ENCODE data around the gene EIF4E1B.

EIF4E1B gene

GRCh38 chr5:176642675-176643490 lies 12.4 kb downstream of the EIF4E1B start:
- H3K4me3 ChIP-seq (ENCODE audit: low read length), result no peak overlapping the region
- no peak for DNase-seq (ENCODE audit: low read depth, low spot score)

GRCh38 chr5:176643491-176644219 lies 13.2 kb downstream of the EIF4E1B start:
- DNase-seq (ENCODE audit: low read depth, low spot score), result no peak
- no peak overlapping the region for H3K4me3 ChIP-seq (ENCODE audit: low read length)

DNA sequence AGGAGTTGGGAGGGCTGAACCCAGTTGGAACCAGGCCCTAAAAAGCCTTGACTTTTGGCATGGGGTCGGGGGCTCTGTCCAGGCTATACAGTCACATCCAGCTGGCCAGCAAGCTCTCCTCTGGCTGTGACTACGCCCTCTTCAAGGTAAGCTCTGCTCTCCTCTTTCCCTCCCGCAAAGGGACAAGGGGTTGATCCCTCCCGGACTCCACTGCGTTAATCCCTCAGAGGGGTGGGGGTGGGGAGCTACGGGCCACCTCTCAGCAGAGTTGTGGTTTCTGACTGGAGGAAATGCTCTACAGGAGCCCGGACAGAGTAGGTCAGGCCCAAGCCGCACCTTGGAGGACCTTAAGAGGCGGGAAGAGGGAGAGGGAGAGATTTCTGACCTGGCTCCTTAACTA lies 13.8 kb downstream of the EIF4E1B start:
- DNase-seq (ENCODE audit: low read depth, low spot score), result no peak
- no peak overlapping the region for H3K4me3 ChIP-seq (ENCODE audit: low read length)

DNA sequence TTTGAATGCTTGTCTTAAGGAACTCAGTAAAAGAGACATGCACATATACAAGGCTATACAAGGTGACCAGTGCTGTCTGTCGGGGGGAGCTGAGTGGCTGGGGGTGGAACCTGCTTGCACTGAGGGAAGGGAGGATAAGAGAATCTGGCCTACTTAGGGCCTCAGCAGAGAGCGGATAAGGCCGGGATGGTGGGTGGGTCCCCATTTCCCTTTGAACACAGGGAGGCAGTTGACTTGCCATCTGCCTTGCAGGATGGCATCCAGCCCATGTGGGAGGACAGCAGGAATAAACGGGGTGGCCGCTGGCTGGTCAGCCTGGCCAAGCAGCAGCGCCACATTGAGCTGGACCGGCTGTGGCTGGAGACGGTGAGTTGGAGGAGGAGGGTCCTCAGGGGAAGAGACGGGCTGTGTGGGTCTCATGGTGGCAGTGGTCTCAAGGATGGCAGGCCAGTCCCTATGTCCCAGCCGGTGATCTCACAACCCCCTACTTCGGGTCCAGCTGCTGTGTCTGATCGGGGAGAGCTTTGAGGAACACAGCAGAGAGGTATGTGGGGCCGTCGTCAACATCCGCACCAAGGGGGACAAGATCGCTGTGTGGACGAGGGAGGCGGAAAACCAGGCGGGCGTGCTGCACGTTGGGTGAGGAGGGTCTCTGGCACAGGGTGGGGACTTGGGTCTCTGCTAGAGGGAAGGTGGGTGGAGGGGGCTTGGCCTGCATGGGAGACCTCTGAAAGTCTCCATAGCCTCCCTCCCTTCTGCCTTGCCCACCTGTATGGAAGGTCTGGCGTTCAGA lies 14.6 kb downstream of the EIF4E1B start:
- H3K4me3 ChIP-seq (ENCODE audit: low read length), result no peak overlapping the region
- no peak for DNase-seq (ENCODE audit: low read depth, low spot score)

DNA sequence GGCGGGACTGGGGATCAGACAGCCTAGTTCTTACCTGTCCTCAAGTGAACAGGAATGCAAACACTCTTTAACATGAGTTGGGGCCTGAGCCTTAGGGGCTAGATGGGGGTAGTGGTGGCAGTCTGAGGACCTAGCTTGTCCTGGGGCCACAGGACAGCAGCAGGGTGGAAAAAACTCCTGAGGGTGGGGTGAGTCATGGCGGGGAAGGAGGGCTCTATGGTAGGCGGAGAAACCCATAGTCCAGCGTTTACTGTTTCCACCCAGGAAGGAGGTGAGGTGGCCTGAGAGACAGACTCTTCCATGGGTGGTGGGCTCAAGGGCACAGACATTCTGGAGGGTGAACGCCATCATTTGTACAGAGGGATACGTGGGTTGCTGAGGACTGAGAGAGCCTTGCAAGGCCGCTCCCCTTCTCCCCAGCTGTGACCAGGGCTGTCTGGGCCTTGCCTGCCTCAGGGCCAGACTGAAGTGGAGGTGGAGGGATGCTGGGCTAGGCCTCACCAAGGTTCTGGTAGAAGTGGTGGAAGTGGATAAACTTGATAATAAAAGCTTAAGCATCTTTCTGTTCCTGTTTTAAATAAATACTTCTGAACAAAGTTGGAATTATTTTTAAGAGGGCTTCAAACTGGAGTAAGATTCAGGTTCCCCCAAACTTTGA lies 15.7 kb downstream of the EIF4E1B start:
- no peak for DNase-seq (ENCODE audit: low read depth, low spot score)
- H3K4me3 ChIP-seq (ENCODE audit: low read length), result peak overlapping the region; percentile 67

GRCh38 chr5:176646707-176647029 lies 16.2 kb downstream of the EIF4E1B start:
- no peak for DNase-seq (ENCODE audit: low read depth, low spot score)
- H3K4me3 ChIP-seq (ENCODE audit: low read length), result peak overlapping the region; percentile 67

- peak within 1 kb of the TSS; percentile 67 for H3K4me3 ChIP-seq (ENCODE audit: low read length)
- peak; percentile 93 for DNase-seq (ENCODE audit: low read depth, low spot score)
Observed at GRCh38 chr5:176647030-176647842, 16.8 kb downstream of the EIF4E1B start, which contains the start of gene TSPAN17. TSPAN17 (plus strand) TSS chr5:176647484; CDS start chr5:176647616, 132 bp downstream.

- no peak for DNase-seq (ENCODE audit: low read depth, low spot score)
- peak overlapping the region; percentile 67 for H3K4me3 ChIP-seq (ENCODE audit: low read length)
Observed at GRCh38 chr5:176647843-176648473, 17.5 kb downstream of the EIF4E1B start.

DNA sequence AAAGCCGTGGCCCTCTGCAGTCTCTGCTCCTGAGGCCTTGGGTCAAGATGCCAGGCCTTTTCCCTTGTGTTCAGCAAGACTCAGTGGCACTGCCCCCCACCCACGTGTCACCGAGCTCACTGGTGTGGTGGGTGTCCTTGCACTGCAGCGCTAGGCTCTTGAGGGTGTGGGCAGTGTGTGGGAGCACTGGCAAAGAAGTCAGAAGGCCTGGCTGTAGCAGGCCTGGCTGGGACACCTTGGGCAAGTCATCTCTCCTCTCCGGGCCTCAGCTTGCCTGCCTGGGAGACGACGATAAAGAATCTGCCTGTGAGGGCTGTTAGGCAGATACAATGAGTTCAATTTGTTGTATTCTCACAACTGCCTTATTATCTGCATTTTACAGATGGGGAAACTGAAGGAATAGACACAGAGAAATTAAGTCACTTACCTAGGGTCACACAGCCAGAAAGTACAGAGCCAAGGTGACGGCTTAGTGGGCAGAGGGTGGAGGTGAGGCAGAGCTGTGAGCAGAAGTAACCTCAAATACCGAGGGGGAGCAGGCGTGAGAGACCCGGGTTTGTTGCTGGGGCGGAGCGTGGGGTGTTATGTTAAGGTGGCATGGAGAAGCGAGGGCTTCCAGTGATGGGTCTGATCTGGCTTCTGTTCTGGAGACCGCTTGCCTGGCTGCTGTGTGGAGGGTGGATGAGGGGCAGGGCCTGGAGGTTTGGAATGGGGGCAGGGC lies 18.2 kb downstream of the EIF4E1B start:
- H3K4me3 ChIP-seq (ENCODE audit: low read length), result no peak overlapping the region
- no peak for DNase-seq (ENCODE audit: low read depth, low spot score)

DNA sequence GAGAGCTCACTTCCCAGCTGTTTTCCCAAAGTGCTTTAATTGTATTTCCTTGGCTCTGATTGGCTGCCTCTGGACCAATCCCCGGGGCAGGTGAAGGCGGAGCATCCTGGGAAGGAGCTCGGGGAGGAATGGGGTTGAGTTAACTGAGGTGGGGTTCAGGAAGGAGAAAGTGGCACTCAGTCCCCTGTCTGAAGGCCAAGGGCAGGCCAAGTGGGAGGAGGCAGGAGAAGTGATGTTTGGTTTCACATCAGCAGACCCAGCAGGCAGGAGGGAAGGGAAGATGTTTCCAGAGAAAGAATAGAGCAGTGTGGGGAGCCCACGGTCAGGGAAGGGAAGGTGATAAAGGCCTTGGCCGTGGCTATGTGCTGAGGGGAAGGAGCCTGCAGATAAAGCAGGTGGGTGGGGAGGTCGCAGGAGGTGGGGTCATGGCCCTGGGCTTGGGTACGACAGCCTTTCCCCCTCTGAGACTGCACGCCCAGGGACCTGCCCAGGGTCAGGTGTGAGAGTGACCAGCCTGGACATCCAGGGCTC lies 19.9 kb downstream of the EIF4E1B start:
- no peak for DNase-seq (ENCODE audit: low read depth, low spot score)

DNA sequence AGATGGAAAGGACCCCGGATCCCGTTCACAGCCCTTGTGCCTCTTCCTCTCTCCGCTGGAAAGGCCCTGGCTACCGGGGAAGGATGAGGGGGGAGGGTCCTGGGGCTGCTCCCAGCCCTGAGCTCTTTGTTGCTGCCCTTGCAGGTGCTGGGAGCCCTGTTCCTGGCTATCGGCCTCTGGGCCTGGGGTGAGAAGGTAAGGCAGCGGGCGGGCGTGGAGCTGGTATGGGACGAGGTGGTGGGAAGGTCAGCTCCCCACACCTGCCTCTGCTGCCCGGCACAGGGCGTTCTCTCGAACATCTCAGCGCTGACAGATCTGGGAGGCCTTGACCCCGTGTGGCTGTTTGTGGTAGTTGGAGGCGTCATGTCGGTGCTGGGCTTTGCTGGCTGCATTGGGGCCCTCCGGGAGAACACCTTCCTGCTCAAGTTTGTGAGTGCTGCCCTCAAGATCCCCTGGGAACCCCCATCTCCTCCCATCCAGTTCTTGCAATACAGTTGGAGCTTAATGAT lies 21.1 kb downstream of the EIF4E1B start:
- DNase-seq (ENCODE audit: low read depth, low spot score), result no peak
- no peak overlapping the region for H3K4me3 ChIP-seq (ENCODE audit: low read length)

More for the DNA sequence above, 19.9 kb downstream of the EIF4E1B start:
- no peak overlapping the region for H3K4me3 ChIP-seq (ENCODE audit: low read length)

DNA sequence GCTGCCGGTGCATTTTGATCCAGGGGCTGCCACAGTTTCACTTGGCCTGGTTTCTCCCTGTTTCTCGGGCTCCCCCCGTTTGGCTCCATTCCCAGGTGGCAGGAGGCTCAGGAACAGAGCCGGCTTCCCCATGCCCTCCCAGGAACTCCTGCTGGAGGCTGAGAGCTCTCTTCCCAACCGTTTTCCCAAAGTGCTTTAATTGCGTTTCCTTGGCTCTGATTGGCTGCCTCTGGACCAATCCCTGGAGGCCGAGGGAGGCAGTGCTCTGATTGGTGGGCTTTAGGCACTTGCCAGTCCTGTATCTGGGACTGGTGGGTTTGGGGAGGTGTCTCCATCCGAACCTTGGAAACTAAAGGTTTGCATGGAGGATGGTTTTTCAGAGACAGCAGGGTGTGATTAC lies 21.7 kb downstream of the EIF4E1B start:
- no peak overlapping the region for H3K4me3 ChIP-seq (ENCODE audit: low read length)
- no peak for DNase-seq (ENCODE audit: low read depth, low spot score)

DNA sequence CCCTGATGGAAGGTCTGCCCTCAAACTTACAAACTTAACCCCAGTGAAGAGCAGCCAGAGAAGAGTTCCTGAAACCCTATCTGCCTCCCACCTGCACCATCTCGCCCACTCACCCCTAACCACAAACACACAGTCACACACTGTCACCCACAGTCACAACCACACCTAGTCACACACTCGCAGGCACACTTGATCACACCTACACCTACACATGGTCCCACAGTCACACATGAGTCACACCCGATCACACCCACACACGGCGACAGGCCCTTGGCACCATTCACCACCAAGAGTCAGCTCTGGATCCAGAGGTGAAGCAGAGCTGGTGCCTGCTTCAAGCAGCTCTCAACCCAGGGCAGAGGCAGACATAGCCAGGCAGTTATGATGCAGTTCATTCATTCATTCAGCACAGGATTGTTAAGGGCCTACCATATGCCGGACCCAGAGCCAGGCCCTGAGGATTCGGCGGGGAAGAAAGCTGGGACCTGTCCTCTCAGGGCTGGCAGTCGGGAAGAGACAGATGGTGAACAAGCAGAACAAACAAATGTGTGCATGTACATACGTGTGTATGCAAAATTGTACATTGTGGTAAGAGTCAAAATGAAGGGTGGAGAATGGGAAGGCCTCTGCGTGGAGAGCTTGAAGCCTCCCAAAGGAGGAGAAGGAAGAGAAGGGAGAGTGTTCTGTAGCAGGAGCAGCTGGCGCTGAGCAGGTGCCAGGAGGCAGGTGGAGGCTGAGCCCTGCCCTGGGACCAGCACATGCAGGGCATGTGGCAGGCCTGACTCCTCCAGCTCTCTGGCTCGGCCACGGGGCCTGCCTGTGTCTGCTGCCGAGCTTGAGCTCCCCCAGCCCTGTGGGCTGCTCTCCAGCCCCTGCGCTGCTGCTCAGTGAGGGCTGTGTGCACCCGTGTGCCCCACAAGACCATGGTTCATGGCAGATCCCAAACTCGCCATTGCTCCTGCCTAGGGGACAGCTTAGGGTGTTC lies 23.2 kb downstream of the EIF4E1B start:
- no peak for DNase-seq (ENCODE audit: low read depth, low spot score)
- H3K4me3 ChIP-seq (ENCODE audit: low read length), result no peak overlapping the region

GRCh38 chr5:176654856-176655255 lies 24.4 kb downstream of the EIF4E1B start:
- H3K4me3 ChIP-seq (ENCODE audit: low read length), result no peak overlapping the region
- DNase-seq (ENCODE audit: low read depth, low spot score), result no peak

DNA sequence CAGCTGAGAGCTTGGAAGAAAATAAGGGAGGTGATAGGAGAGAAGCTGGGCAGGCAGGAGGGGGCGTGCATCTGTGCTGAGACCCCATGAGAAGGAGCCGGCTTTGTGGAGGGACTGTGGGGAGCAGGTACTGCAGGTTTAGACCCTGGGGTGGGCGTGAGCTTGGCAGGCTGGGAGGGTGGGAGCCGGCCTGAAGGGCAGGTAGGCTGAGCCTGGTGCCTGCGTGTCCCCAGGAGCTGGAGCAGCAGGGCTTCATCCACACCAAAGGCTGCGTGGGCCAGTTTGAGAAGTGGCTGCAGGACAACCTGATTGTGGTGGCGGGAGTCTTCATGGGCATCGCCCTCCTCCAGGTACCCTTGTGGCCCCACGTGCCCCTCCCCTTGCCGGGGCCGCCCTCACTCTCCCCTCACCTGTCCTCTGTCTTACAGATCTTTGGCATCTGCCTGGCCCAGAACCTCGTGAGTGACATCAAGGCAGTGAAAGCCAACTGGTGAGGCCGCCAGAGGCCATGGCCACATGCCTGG lies 26.1 kb downstream of the EIF4E1B start:
- no peak for DNase-seq (ENCODE audit: low read depth, low spot score)
- no peak overlapping the region for H3K4me3 ChIP-seq (ENCODE audit: low read length)
